ENCODE data around the gene EEF2.
"Not testable (repeated sequence)": the region's sequence is repeated elsewhere in the genome, so short reads cannot be mapped to it uniquely, and the experiment has no call there.

Gene EEF2

GRCh38 chr19:3968556-3969434 is 16.5 kb downstream of the EEF2 start:
- DNase-seq, result no peak

DNA sequence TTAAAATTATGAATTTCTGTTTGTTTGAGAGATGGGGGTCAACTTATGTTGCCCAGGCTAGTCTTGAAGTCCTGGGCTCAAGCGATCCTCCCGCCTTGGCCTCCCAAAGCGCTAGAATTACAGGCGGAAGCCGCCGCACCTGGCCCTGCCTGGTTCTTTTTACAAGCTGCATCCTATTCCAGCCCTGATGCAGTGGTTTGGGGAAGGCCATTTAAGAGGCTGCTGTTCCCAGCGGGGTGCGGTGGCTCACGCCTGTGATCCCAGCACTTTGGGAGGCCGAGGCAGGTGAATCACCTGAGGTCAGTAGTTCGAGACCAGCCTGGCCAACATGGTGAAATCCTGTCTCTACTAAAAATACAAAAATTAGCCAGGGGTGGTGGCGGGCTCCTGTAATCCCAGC is 17.3 kb downstream of the EEF2 start:
- DNase-seq, result not testable (repeated sequence)

DNA sequence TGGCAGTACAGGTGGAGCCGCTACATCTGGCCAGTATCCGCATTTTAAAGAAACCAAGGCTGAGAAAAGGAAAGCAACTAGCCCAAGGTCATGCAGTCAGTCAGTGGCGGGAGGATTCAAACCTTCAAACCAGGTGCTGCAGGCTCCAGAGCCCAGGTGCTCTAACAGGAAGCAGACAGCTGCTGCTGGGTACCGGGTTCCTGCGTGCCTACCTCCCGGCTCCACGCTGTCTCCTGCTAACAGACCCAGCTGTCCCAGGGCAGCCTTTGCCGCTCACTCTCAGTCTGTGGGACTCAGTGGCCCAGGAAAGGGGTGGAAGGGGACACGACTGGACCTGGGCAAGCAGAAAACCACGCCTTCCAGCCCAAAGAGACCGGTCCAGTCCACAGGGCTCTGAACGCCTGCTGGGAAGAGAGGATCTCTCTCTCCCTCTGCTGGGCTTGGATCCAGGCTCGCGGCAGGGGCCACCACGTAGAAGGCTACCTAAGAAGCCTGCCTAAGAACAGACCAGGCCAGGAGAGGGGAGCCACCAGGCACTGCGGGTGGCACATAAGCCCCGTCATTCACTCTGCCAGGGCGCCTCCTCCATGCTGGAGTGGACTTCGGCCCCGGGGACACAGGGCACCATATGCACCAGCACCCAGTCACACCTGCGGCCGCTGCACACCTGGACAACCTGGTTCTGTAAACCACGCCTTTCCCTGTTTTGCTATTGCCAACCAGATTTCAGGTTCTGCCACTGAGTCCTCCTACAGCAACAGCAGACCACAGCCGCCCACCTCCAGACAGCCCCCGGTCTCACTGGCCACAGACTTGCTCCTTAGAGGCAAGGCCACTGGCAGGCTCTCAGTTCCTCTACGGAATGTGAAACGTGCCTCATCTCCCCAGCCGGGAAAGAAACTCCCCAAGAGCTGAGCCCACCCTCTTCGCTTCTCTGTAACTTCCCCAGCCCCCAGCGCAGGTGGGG is 18.9 kb downstream of the EEF2 start:
- DNase-seq, result no peak

GRCh38 chr19:3964256-3965194 is 20.7 kb downstream of the EEF2 start:
- DNase-seq, result no peak

DNA sequence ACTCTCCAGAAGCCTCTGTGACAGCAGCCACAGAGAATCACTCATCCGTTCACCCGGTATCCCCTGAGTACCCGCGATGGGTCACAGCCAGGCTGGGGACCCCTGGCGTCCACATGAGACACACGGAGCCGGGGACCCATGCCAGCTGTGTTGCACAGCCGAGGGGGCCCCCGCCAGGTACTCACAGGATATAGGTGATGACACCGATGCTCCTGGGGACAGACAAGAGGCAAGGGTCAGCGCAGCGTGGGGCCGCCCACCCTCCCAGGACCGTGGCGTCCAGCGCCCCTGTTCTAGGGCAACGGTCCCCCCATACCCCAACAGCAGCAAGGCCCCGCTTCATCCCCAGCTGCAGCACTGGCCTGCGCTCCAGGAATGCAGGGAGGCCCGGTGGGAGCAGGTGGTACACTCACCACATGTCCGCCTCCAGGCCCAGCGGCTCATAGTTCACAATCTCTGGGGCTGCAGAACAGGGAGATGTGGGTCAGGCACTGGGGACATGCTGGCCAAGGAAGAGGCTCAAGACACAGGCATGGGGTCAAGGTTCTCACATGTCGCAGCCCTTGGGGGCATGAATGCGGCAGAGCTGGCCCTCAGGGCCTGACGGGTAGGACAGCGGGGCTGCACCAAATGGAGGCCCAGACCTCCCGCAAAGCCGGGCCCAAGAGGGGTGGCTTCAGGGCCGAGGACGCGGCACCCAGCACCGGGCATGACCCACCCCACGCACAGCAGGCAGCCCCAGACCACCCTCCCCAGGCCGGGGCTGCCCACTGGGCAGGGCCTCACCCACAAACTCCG is 21.6 kb downstream of the EEF2 start:
- no peak for DNase-seq

DNA sequence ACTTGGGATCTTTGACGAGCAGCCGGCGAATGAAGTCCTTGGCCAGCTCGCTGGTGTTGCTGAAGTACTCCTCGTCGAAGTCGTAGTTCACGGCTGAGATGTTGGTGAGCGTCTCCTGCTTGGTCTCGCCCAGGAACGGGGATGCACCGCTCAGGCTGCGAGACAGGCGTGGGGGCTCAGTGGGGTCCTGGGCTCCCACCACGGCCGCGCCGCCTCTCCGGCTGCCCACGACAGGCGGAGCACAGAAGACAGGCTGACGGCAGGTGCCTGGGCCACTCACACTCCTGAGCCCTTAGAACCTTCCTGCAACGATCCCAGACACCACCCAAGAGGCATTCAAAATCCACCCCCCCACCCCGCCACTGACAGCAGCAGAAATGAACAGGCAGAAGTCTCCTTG is 24.3 kb downstream of the EEF2 start:
- no peak for DNase-seq

DNA sequence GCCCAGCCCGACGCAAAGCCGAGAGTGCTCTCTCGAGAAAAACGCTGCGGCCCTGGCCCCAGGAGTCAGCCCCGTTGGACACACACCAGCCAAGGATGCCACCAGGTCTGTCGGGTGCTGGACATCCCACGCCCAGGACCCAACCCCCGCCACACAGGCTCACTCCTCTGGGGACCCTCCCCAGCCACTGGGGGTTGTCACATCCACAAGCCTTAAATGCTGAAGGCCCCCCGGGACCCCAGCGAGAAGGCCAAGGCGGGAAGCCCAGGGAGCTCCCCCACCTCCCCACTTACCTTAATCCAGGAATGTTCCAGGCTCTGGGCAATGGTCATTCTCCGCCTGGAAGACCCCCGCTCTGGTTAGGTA is 25.5 kb downstream of the EEF2 start:
- DNase-seq, result no peak

- DNase-seq, result no peak
Observed at GRCh38 chr19:3958836-3959765, 26.2 kb downstream of the EEF2 start.

DNA sequence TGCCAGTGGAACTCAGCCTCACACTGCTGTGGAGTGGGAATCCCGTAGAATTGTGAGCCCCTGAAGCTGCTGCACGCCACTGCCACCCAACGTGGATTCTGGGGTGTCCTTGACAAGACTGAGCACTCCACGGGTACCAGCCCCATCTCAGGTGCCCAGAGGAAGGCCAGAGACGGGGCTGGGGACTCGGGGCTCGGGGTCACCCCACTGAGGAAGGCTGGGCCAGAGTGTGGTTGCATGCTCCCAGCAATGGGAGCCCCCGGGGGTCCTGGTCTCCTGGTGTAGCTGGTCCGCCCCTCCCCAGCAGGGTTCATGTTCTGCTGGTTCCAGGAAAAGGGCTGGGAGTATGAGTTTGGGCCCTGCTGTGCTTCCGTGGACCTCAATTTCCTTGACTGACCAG is 29.6 kb downstream of the EEF2 start:
- DNase-seq, result no peak

DNA sequence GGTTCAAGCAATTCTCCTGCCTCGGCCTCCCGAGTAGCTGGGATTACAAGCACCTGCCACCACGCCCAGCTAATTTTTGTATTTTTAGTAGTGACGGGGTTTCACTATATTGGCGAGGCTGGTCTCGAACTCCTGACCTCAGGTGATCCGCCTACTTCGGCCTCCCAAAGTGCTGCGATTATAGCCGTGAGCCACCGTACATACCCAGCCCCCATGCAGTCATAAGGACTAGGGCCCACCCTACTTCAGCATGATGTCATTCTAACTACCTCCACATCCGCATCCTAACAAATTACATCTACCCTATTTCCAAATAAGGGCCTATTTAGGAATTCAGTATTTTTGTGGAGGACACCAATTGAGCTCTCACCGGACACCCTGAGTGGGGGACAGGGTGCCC is 30.0 kb downstream of the EEF2 start:
- DNase-seq, result not testable (repeated sequence)

GRCh38 chr19:3954107-3954506 is 31.2 kb downstream of the EEF2 start:
- DNase-seq, result no peak

GRCh38 chr19:3952755-3953276 is 32.4 kb downstream of the EEF2 start:
- not testable (repeated sequence) for DNase-seq

DNA sequence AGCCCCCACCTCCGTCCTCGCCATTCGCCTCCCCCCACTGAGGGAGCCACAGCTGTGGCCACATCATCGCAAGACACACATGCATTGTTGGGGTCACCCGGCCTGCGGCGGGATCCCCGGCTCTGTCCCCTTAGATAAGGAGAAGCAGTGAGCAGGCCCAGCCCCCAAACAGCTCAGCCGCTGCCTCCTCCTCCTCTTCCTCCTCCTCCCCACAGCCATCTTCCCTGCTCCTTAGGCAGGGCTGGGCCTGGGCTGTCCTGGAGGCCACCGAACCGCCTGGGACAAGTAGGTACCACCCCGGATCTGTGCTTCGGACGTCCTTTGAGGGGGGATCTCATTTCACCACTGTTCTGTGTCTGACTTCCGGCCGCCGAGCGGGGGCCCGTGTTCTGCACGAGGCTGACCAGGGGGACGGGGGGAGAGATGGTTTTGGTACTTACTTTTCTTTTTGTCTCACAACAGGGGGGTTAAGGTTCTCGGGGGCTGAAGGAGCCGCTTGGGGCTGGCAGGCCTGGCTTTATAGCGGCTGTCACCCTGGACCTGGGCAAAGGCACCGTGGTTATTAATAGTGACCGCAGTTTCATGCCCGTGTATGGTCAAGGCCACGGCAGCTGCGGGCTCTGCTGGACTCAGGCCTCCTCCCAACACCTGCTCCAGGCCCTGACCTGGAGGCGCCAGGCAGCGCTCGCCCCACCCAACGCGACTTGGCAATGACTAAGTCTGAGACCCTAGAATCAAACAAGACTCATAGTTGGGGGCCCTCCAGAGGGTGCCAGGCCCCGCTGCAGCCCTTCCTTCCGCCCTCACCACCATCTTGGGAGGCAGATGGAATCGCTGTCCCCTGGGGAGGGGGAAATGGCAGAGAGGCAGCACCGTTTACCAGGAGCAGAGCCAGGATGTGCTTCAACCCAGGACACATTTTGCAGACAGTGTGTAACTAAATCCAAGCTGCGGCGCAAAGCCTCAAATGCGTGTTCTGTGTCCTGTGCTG is 34.1 kb downstream of the EEF2 start:
- no peak for DNase-seq

DNA sequence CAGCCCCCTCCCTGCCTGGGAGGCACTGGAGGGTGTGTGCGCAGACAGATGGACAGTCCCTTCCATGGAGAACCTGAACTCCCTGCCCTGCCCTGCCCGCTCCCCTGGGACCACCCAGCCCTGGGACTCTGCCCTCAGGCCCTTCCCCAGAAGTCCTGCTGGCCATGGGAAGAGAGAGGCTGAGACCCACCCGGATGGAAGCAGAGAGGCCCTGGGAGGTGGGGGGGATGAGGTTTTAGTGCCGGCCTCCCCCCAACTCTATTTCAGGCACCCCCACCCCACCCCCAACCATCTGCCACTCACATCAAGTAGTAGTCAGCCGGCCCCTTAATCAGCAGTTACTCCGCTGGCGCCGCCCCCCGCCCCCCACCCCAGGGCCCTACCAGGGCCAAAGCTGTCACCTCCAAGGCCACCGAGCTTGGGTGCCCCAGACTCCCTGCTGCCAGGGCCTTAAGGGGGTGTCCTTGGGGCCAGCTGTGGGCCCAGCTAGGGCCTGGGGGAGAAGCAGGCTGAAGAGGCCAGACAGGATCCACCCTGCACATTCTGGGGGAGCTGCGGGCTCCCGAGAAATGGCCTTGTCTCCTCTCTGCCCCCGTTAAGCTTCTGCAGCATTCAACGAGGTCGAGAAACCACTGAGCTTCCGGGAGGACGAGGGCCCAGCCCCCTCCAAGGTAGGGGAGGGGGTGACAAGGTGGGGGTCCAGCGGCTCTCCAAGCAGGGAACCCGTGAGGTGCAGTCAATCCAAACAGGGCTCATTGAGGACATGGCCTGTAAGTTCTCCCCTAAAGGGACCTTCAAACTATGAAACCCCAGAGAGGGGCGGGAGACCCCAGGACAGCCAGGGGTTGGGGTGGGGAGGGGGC is 35.0 kb downstream of the EEF2 start:
- no peak for DNase-seq

- DNase-seq, result no peak
Observed at GRCh38 chr19:3949294-3949693, 36.0 kb downstream of the EEF2 start.

GRCh38 chr19:3947316-3947933 is 37.8 kb downstream of the EEF2 start:
- not testable (repeated sequence) for DNase-seq

DNA sequence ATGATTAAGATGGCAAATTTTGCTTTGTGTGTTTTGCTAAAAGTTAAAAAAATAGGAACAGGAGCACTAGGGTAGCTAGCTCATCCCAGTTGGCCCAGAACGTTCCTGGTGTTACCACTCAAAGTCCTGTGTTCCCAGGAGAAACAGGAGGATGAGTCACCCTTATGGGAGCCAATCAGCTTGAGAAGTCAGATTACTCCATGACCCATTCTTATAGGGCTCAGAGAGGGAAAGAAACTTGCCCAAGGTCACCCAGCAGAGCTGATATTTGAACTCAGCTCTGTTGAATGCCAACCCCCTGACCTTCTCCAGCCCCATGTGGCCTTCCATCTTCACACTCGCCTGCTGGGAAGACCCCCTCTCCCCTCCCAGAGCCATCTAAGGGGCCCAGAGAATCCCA is 39.4 kb downstream of the EEF2 start:
- DNase-seq, result no peak

Data from CD4-positive, alpha-beta T cell treated with Interleukin-4 for 4 hours (primary cell).